ENCODE measurements around the gene NLRP6. TPM values are rescaled to one million over a fixed set of nuclear protein-coding genes. Genes with fewer than 3 reads are reported as not detected.

NLRP6 gene
- polyA plus RNA-seq, 3 donors = 0.10 to 0.51 (median 0.24) TPM

DNA sequence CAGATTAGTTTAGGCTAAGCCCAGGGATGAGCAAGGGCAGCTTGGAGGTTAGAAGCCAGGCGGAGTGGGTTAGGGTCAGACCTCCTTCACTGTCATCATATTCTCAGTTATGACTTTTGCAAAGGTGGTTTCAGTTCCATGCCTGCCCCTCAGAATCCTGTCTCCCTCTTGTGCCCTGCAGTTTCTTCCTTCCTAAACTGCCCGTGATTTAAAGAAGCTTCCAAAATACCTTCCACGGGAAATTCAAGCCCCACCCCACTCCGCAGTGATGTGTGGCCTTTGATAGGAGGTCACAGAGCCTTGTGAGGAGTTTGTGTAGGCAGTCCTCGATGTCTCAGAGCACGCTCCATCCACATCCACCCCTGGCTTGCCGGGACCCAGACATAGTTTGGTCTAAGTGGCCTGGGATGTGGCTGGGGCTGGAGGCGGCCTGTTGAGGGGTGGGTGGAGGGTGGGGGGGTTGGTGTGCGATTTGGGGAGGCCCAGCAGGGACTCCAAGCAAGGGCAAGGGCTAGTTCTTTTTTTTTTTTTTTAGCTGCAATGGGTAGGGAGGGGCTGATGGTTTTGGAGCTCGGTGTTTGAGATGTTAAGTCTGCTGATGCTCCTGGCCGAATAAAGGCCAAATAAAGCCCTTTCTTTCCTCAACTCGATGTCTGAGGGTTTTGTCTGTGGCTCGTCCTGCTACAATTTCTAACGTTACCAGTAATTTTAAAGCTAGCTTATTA is 34.0 kb downstream of the NLRP6 start:
- H3K4me1 ChIP-seq (ENCODE audit: control insufficient read depth in 1 of 2, insufficient read depth in 2 of 2, low read length in 2 of 2) = peaks cover 59 to 77% of the 10 kb centered on the region in 2 donors
- no peaks in the 10 kb centered on the region for H4K20me1 ChIP-seq (ENCODE audit: insufficient read depth, low read length)
- peaks cover 15% of the 10 kb centered on the region for H3K79me2 ChIP-seq (ENCODE audit: insufficient read depth, low read length)
- no peak overlapping the region for H3K27ac ChIP-seq (ENCODE audit: low read depth in 1 of 2, low read length in 2 of 2)
- no peaks in the 10 kb centered on the region for H3K36me3 ChIP-seq (replicated peaks in 1 of 2; ENCODE audit: control insufficient read depth in 1 of 2, insufficient read depth in 2 of 2, low read length in 2 of 2)
- H3K9ac ChIP-seq (ENCODE audit: insufficient read depth, low read length, poor library complexity, severe bottlenecking) = no peak overlapping the region
- Mint-ChIP-seq H3K9me3 (peaks cover 0 to 6% (median 1%) of the 10 kb centered on the region in 7 donors), H3K27ac (peak overlapping the region in 1 of 7 donors; percentile 37), H3K27me3 (ENCODE audit: low read depth in 3 of 3) (peaks cover 19 to 39% (median 37%) of the 10 kb centered on the region in 3 donors), H3K4me3 (peak overlapping the region; percentile 56 to 80), H3K4me1 (peaks cover 57% of the 10 kb centered on the region), H3K36me3 (peaks cover 12 to 15% of the 10 kb centered on the region in 2 donors)
- peaks cover 5 to 40% of the 10 kb centered on the region in 2 donors for H3K27me3 ChIP-seq (ENCODE audit: control insufficient read depth in 2 of 2, insufficient read depth in 2 of 2, low read length in 2 of 2)
- no peak overlapping the region for H2AFZ ChIP-seq (ENCODE audit: insufficient read depth, low read depth, low read length, poor library complexity, severe bottlenecking)
- intact Hi-C loops (cut with micrococcal nuclease) = no loop called here
- no peaks in the 10 kb centered on the region for H3K9me3 ChIP-seq (replicated peaks in 1 of 2; ENCODE audit: control insufficient read depth in 1 of 2, insufficient read depth in 1 of 2, low read length in 2 of 2)
- WGBS (ENCODE audit: insufficient coverage) = no CpG with 5 or more reads among the region's 14 CpGs
- no peak for TF ChIP-seq CTCF (IDR thresholded peaks at IDR 0.05)
- DNase-seq = no peak
- H3K4me3 ChIP-seq (replicated peaks in 1 of 3; ENCODE audit: low read depth in 2 of 3, low read length in 3 of 3) = peak overlapping the region in 1 of 3 experiments; percentile 34
- H3K4me2 ChIP-seq (replicated peaks; ENCODE audit: extremely low read depth, low read length, poor library complexity, severe bottlenecking) = peak overlapping the region; percentile 27

- peak overlapping the region; percentile 73 to 90 for H3K4me3 Mint-ChIP-seq
- Histone ChIP-seq H2AFZ (ENCODE audit: insufficient read depth, low read depth, low read length, poor library complexity, severe bottlenecking) (no peak overlapping the region), H3K79me2 (ENCODE audit: insufficient read depth, low read length) (peaks cover 15% of the 10 kb centered on the region), H3K9me3 (replicated peaks in 1 of 2; ENCODE audit: control insufficient read depth in 1 of 2, insufficient read depth in 1 of 2, low read length in 2 of 2) (no peaks in the 10 kb centered on the region), H3K27me3 (ENCODE audit: control insufficient read depth in 2 of 2, insufficient read depth in 2 of 2, low read length in 2 of 2) (peaks cover 8 to 46% of the 10 kb centered on the region in 2 donors), H3K36me3 (replicated peaks in 1 of 2; ENCODE audit: control insufficient read depth in 1 of 2, insufficient read depth in 2 of 2, low read length in 2 of 2) (no peaks in the 10 kb centered on the region), H3K4me1 (ENCODE audit: control insufficient read depth in 1 of 2, insufficient read depth in 2 of 2, low read length in 2 of 2) (peaks cover 51 to 66% of the 10 kb centered on the region in 2 donors), H3K4me2 (replicated peaks; ENCODE audit: extremely low read depth, low read length, poor library complexity, severe bottlenecking) (peak overlapping the region; percentile 65), H4K20me1 (ENCODE audit: insufficient read depth, low read length) (no peaks in the 10 kb centered on the region), H3K4me3 (replicated peaks in 1 of 3; ENCODE audit: low read depth in 2 of 3, low read length in 3 of 3) (peak overlapping the region in 1 of 3 experiments; percentile 60), H3K27ac (ENCODE audit: low read depth in 1 of 2, low read length in 2 of 2) (peak overlapping the region in 1 of 2 donors; percentile 26), H3K9ac (ENCODE audit: insufficient read depth, low read length, poor library complexity, severe bottlenecking) (no peak overlapping the region)
- peaks cover 47% of the 10 kb centered on the region for H3K4me1 Mint-ChIP-seq
- 77% methylated on average over 4 of the region's 8 CpGs for WGBS (ENCODE audit: insufficient coverage)
- peak overlapping the region in 6 of 7 donors; percentile 25 to 77 (median 71) for H3K27ac Mint-ChIP-seq
- no peak for DNase-seq
- peaks cover 0 to 6% (median 1%) of the 10 kb centered on the region in 7 donors for H3K9me3 Mint-ChIP-seq
- H3K36me3 Mint-ChIP-seq = peaks cover 12 to 17% of the 10 kb centered on the region in 2 donors
- peaks cover 22 to 46% (median 42%) of the 10 kb centered on the region in 3 donors for H3K27me3 Mint-ChIP-seq (ENCODE audit: low read depth in 3 of 3)
- no peak for TF ChIP-seq CTCF (IDR thresholded peaks at IDR 0.05)
- intact Hi-C loops (cut with micrococcal nuclease) = no loop called here
Measured at GRCh38 chr11:313304-313786, 35.1 kb downstream of the NLRP6 start.

Data from CD14-positive monocyte (primary cell).